Immature natural killer cell (primary cell): ENCODE data around the gene CLEC16A. TPM values are rescaled to one million over a fixed set of nuclear protein-coding genes. Genes with fewer than 3 reads are reported as not detected.
A peak's percentile ranks its signal among the peaks of the same experiment; 100 is the strongest.

Source experiments
- DNase-seq, 3 donors: peaks; one replicate each; pipeline ENCODE4 v3.0.0; 2022; ENCODE audit warnings: mixed read lengths in 1 of 3
- H3K27ac Mint-ChIP-seq, 6 donors: one replicate each; pipeline ENCODE4 v1.8.0; 2020; ENCODE audit warnings: mixed read lengths in 6 of 6, mild to moderate bottlenecking in 5 of 6, inconsistent platforms in 4 of 6, moderate library complexity in 3 of 6
- H3K27me3 Mint-ChIP-seq, 3 donors: one replicate each; pipeline ENCODE4 v1.8.0; 2020 to 2021; ENCODE audit warnings: low read depth in 3 of 3, mild to moderate bottlenecking in 3 of 3, mixed read lengths in 3 of 3, moderate library complexity in 3 of 3, inconsistent platforms in 1 of 3
- H3K36me3 Mint-ChIP-seq, 3 donors: one replicate each; pipeline ENCODE4 v1.8.0; 2020; ENCODE audit warnings: mixed read lengths in 3 of 3, inconsistent platforms in 2 of 3, mild to moderate bottlenecking in 2 of 3
- H3K4me1 Mint-ChIP-seq, 2 donors: one replicate each; pipeline ENCODE4 v1.8.0; 2020; ENCODE audit warnings: inconsistent platforms in 2 of 2, mild to moderate bottlenecking in 2 of 2, mixed read lengths in 2 of 2, moderate library complexity in 1 of 2
- H3K4me3 Mint-ChIP-seq, 5 donors: one replicate each; pipeline ENCODE4 v1.8.0; 2020; ENCODE audit warnings: mild to moderate bottlenecking in 5 of 5, mixed read lengths in 5 of 5, inconsistent platforms in 3 of 5, moderate library complexity in 3 of 5
- H3K9me3 Mint-ChIP-seq, 6 donors: one replicate each; pipeline ENCODE4 v1.8.0; 2020; ENCODE audit warnings: mild to moderate bottlenecking in 6 of 6, mixed read lengths in 6 of 6, inconsistent platforms in 4 of 6, moderate library complexity in 3 of 6
- polyA plus RNA-seq, 3 donors: library from polyadenylated mRNA; unstranded; fragments of 300-500 nt; fragmentation: Illumina TruSeq; gene quantifications; one replicate each; pipeline ENCODE4 v1.2.3, GENCODE V29; 2021

Gene CLEC16A
- polyA plus RNA-seq, 3 donors from 2014 or later: 5.6 to 19.9 (median 5.6) TPM

DNA sequence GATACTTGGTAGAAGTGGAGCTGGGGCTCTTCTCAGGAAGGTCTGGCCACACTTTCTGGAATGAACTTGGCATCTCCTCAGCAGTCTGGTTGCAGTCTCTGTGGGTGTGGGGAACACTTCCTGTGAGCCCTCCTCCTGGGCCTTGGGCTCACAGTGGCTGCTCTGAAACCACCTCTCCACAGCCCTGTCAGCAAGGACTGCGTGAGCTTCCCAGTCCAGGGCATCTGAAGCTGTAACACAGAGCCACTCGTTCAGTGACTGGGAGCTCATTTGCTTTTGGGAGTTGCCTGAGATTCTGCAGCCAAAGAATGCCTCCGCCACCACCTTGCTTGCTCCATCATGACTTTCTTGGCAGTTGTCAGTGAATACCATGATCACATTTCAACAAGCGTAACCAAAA, 60.0 kb downstream of the CLEC16A start:
- Mint-ChIP-seq H3K27me3 (peaks cover 0 to 6% (median 2%) of the 10 kb centered on the region in 3 donors), H3K4me3 (no peak overlapping the region), H3K36me3 (peaks cover 11 to 35% (median 16%) of the 10 kb centered on the region in 3 donors), H3K27ac (no peak overlapping the region), H3K9me3 (no peaks in the 10 kb centered on the region), H3K4me1 (no peaks in the 10 kb centered on the region)
- DNase-seq: no peak

GRCh38 chr16:11004973-11005610, 60.7 kb downstream of the CLEC16A start:
- Mint-ChIP-seq H3K9me3 (no peaks in the 10 kb centered on the region), H3K27me3 (peaks cover 2 to 6% (median 2%) of the 10 kb centered on the region in 3 donors), H3K36me3 (peaks cover 9 to 32% (median 16%) of the 10 kb centered on the region in 3 donors), H3K4me3 (no peak overlapping the region), H3K27ac (peak overlapping the region in 1 of 6 donors; percentile 28), H3K4me1 (no peaks in the 10 kb centered on the region)
- no peak for DNase-seq

DNA sequence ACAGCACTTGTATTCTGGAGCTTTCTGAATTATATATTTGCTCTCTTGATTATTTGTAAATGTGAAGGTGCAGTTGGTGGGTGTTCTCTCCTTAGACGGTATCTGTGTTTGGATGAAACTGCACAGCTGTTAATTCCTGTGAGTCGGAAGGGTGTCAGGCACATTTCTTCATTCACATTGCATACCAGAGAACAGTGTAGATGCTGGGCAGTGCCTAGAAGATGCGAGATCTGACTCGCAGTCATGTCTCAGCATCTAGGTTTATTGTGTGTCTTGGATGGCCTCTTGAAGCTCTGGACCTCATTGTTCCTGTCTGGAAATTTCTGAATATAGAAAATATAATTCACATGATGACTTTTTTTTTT, 61.2 kb downstream of the CLEC16A start:
- Mint-ChIP-seq H3K36me3 (peaks cover 12 to 31% (median 16%) of the 10 kb centered on the region in 3 donors), H3K27ac (peak overlapping the region in 2 of 6 donors; percentile 17 to 19), H3K4me1 (no peaks in the 10 kb centered on the region), H3K27me3 (peaks cover 2 to 8% (median 2%) of the 10 kb centered on the region in 3 donors), H3K4me3 (no peak overlapping the region), H3K9me3 (no peaks in the 10 kb centered on the region)
- DNase-seq: no peak

DNA sequence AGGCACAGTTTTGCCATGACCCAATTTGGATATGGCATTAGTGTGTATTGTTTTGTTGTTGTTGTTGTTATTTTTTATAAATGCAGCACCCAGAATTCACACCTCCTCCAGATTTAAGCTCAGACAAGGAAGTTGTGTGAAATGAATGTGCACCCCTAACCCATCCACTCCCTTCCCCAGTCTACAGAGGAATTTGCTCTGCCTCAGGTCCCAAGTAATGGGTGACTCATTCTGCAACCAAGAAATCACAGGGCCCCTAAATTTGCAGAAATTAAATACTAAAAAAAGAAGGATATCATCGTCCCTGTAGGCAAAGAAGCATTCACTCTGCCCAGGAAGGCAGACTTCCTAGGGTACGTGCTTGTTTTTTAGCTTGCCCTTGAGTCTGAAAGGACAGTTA, 62.3 kb downstream of the CLEC16A start:
- DNase-seq: no peak
- Mint-ChIP-seq H3K4me1 (no peaks in the 10 kb centered on the region), H3K27ac (peak overlapping the region in 1 of 6 donors; percentile 25), H3K27me3 (peaks cover 2 to 8% (median 2%) of the 10 kb centered on the region in 3 donors), H3K36me3 (peaks cover 15 to 36% (median 21%) of the 10 kb centered on the region in 3 donors), H3K9me3 (no peaks in the 10 kb centered on the region), H3K4me3 (no peak overlapping the region)

- peaks cover 17 to 34% (median 17%) of the 10 kb centered on the region in 3 donors for H3K36me3 Mint-ChIP-seq
- no peak overlapping the region for H3K4me3 Mint-ChIP-seq
- no peaks in the 10 kb centered on the region for H3K9me3 Mint-ChIP-seq
- no peak for DNase-seq
- H3K27ac Mint-ChIP-seq: no peak overlapping the region
- no peaks in the 10 kb centered on the region for H3K4me1 Mint-ChIP-seq
- peaks cover 2 to 5% (median 2%) of the 10 kb centered on the region in 3 donors for H3K27me3 Mint-ChIP-seq
Measured at GRCh38 chr16:11007714-11008280, 63.4 kb downstream of the CLEC16A start.

- peaks cover 15 to 32% (median 22%) of the 10 kb centered on the region in 3 donors for H3K36me3 Mint-ChIP-seq
- no peak for DNase-seq
- no peak overlapping the region for H3K27ac Mint-ChIP-seq
- H3K4me1 Mint-ChIP-seq: no peaks in the 10 kb centered on the region
- peaks cover 2 to 3% (median 2%) of the 10 kb centered on the region in 3 donors for H3K27me3 Mint-ChIP-seq
- H3K4me3 Mint-ChIP-seq: no peak overlapping the region
- H3K9me3 Mint-ChIP-seq: no peaks in the 10 kb centered on the region
Measured at GRCh38 chr16:11009027-11009755, 64.8 kb downstream of the CLEC16A start.

DNA sequence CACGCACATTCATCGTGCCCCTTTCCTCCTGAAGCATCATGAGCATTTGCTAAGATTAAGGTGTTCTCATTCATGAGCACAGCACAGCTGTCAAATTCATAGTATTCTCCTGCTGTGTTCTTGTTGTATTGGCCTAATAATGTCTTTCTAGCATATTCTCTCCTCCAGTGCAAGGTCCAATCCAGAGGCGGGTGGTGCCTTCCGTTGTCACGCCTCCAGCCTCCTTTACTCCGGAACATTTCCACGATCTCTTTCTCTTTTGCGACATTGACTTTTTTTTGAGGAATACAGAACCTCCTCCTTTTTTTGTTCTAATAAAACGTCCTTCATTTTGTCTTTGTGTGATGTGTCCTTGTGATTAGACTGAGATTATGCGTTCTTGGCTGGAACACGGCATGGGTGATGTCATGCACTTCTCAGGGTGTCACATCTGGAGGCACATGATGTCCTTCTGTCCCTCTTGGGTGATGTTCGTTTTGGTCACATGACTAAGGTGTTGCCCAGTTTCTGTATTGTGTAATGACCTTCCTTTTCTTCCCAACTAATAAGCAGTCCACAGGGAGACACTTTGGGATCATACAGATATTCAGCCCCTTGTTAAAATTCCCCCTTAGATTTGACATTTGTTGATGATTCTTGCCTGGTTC, 66.3 kb downstream of the CLEC16A start:
- H3K36me3 Mint-ChIP-seq: peaks cover 15 to 28% (median 24%) of the 10 kb centered on the region in 3 donors
- H3K9me3 Mint-ChIP-seq: no peaks in the 10 kb centered on the region
- no peak overlapping the region for H3K4me3 Mint-ChIP-seq
- DNase-seq: no peak
- H3K27ac Mint-ChIP-seq: peak overlapping the region in 1 of 6 donors; percentile 19
- H3K27me3 Mint-ChIP-seq: peaks cover 2 to 3% (median 2%) of the 10 kb centered on the region in 3 donors
- no peaks in the 10 kb centered on the region for H3K4me1 Mint-ChIP-seq

DNA sequence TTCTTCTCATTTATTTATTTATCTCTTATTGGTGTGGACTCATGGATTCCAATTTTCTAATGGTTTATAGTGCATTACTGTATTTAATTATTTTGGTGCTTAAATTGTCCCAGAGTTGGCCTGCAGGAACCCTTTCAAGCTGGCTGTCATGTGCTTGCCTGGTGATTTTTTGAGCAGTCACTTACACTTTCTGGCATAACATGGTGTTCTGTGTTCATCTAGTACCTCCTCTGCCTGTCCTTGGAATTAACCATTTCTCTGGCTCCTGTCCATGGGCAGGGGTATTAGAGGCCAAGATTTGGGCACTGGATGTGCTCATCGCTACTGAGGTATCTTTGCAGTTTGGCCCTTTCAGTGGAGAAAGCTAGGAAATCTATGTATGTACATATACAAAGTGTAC, 67.0 kb downstream of the CLEC16A start:
- H3K4me1 Mint-ChIP-seq: no peaks in the 10 kb centered on the region
- H3K27ac Mint-ChIP-seq: no peak overlapping the region
- H3K9me3 Mint-ChIP-seq: no peaks in the 10 kb centered on the region
- peaks cover 2 to 3% (median 2%) of the 10 kb centered on the region in 3 donors for H3K27me3 Mint-ChIP-seq
- no peak overlapping the region for H3K4me3 Mint-ChIP-seq
- no peak for DNase-seq
- H3K36me3 Mint-ChIP-seq: peaks cover 15 to 28% (median 24%) of the 10 kb centered on the region in 3 donors

- H3K27ac Mint-ChIP-seq: no peak overlapping the region
- H3K27me3 Mint-ChIP-seq: peaks cover 2% of the 10 kb centered on the region in 3 donors
- H3K4me3 Mint-ChIP-seq: no peak overlapping the region
- no peaks in the 10 kb centered on the region for H3K4me1 Mint-ChIP-seq
- no peaks in the 10 kb centered on the region for H3K9me3 Mint-ChIP-seq
- no peak for DNase-seq
- peaks cover 15 to 28% (median 20%) of the 10 kb centered on the region in 3 donors for H3K36me3 Mint-ChIP-seq
Measured at GRCh38 chr16:11012841-11013240, 68.5 kb downstream of the CLEC16A start.

DNA sequence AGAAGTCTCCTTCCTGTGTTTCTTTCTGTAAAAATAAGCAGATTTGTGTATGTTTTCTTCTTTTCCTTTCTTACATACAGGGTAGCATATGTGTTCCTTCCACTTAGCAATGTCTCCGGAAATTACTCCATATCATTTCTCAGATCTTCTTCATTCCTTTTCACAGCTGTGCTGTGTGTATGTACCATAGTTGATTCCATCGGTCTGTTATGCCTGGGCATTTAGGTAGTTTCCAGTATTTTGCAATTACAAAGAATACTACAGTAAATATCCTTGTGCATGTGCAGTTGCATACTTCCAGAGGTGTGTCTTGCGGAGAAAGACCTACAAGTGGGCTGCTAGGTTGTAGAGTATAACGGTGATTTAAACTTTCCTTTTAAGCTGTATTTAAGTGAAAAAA, 69.8 kb downstream of the CLEC16A start:
- H3K27ac Mint-ChIP-seq: no peak overlapping the region
- H3K36me3 Mint-ChIP-seq: peaks cover 8 to 27% (median 16%) of the 10 kb centered on the region in 3 donors
- DNase-seq: no peak
- H3K27me3 Mint-ChIP-seq: peaks cover under 1 to 2% (median 2%) of the 10 kb centered on the region in 3 donors
- no peaks in the 10 kb centered on the region for H3K9me3 Mint-ChIP-seq
- no peak overlapping the region for H3K4me3 Mint-ChIP-seq
- H3K4me1 Mint-ChIP-seq: no peaks in the 10 kb centered on the region

- Mint-ChIP-seq H3K27ac (no peak overlapping the region), H3K4me3 (no peak overlapping the region), H3K9me3 (no peaks in the 10 kb centered on the region), H3K27me3 (peaks cover 0 to 2% (median 0%) of the 10 kb centered on the region in 3 donors), H3K4me1 (no peaks in the 10 kb centered on the region), H3K36me3 (peaks cover 5 to 23% (median 15%) of the 10 kb centered on the region in 3 donors)
- DNase-seq: no peak
Measured at GRCh38 chr16:11015076-11015475, 70.7 kb downstream of the CLEC16A start.

DNA sequence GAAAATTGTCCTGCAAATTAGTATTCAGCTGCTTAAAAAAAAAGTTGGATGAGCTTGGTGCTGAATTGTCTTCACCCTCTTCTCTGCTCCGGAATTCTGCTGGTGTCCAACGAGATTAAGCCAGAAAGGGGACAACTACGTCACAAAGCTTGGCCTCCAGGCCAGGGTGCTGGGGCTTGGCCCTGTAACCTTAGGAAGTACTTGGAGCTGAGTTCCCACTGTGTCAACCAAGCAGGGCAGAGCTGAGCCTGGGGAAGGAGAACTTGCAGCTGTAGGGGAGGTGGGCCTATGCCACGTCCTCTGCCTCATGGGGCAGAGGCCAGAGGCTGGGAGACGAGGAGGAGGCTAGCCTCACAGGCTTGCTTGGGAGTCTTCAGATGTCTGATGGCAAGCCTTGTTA, 71.2 kb downstream of the CLEC16A start:
- no peaks in the 10 kb centered on the region for H3K4me1 Mint-ChIP-seq
- H3K27me3 Mint-ChIP-seq: no peaks in the 10 kb centered on the region
- H3K9me3 Mint-ChIP-seq: no peaks in the 10 kb centered on the region
- H3K27ac Mint-ChIP-seq: no peak overlapping the region
- no peak overlapping the region for H3K4me3 Mint-ChIP-seq
- H3K36me3 Mint-ChIP-seq: peaks cover 5 to 20% (median 12%) of the 10 kb centered on the region in 3 donors
- DNase-seq: no peak

GRCh38 chr16:11016524-11016988, 72.2 kb downstream of the CLEC16A start:
- no peak overlapping the region for H3K4me3 Mint-ChIP-seq
- no peaks in the 10 kb centered on the region for H3K9me3 Mint-ChIP-seq
- no peak overlapping the region for H3K27ac Mint-ChIP-seq
- H3K4me1 Mint-ChIP-seq: no peaks in the 10 kb centered on the region
- H3K27me3 Mint-ChIP-seq: no peaks in the 10 kb centered on the region
- peaks cover 0 to 19% (median 9%) of the 10 kb centered on the region in 3 donors for H3K36me3 Mint-ChIP-seq
- no peak for DNase-seq
